Liver (tissue), 3 donors: ENCODE data around the gene KCNA10.

ENCODE experiments used
- CTCF ChIP-seq: fragments of 150-350 bp; IDR thresholded peaks from 2 replicates; pipeline ENCODE4 v1.5.1; 2017; ENCODE audit warnings: improper control_type of control experiment, low read depth, low read length; ENCODE audit not compliant: missing input control
- EGR1 ChIP-seq, 2 donors: IDR thresholded peaks; 2 replicates each; pipeline ENCODE4 v1.6.1; 2016 to 2018; ENCODE audit warnings: antibody characterized with exemption in 2 of 2, low read depth in 2 of 2
- MAX ChIP-seq: IDR thresholded peaks from 2 replicates; pipeline ENCODE4 v1.6.1; 2016; ENCODE audit warnings: antibody characterized with exemption
- RAD21 ChIP-seq, 2 donors: IDR thresholded peaks; 2 replicates each; pipeline ENCODE4 v1.6.1; 2016; ENCODE audit warnings: antibody characterized with exemption in 2 of 2, mild to moderate bottlenecking in 2 of 2
- REST ChIP-seq: IDR thresholded peaks from 2 replicates; pipeline ENCODE4 v1.6.1; 2016; ENCODE audit warnings: antibody characterized with exemption, mild to moderate bottlenecking
- RXRA ChIP-seq, 2 donors: IDR thresholded peaks; 2 replicates each; pipeline ENCODE4 v1.6.1; 2017 to 2018; ENCODE audit warnings: antibody characterized with exemption in 2 of 2, mild to moderate bottlenecking in 1 of 2
- SP1 ChIP-seq: IDR thresholded peaks from 2 replicates; pipeline ENCODE4 v1.6.1; 2018; ENCODE audit warnings: antibody characterized with exemption, mild to moderate bottlenecking
- TAF1 ChIP-seq: conservative IDR thresholded peaks from 2 replicates; pipeline ENCODE4 v1.6.1; 2016; ENCODE audit warnings: antibody characterized with exemption, mild to moderate bottlenecking
- YY1 ChIP-seq: IDR thresholded peaks from 2 replicates; pipeline ENCODE4 v1.6.1; 2016; ENCODE audit warnings: antibody characterized with exemption, mild to moderate bottlenecking
- donor health status: healthy.
- donor health status: healthy.

- TF ChIP-seq SP1, result no peak
- TF ChIP-seq CTCF, result no peak
- no peak for TF ChIP-seq RAD21 (IDR thresholded peaks at IDR 0.05)
- no peak for TF ChIP-seq TAF1
- TF ChIP-seq EGR1 (IDR thresholded peaks at IDR 0.05; ENCODE audit: low read depth in 2 of 2), result no peak
- no peak for TF ChIP-seq REST
- TF ChIP-seq MAX, result no peak
- TF ChIP-seq YY1, result no peak
- no peak for TF ChIP-seq RXRA (IDR thresholded peaks at IDR 0.05)
These were observed at the start of gene KCNA10 for GRCh38 chr1:110519125-110519810.
